CD14-positive monocyte (primary cell): ENCODE measurements around the gene TRAPPC4. TPM values are rescaled to one million over a fixed set of nuclear protein-coding genes. Genes with fewer than 3 reads are reported as not detected.

Experiments used
- DNase-seq, 3 donors: peaks; one replicate each; pipeline ENCODE4 v3.0.0-alpha.2; 2011 to 2022
- H2AFZ ChIP-seq: 2 replicates; pipeline ENCODE4 v1.6.0; 2012; ENCODE audit warnings: mild to moderate bottlenecking, low read depth, low read length, inconsistent platforms; ENCODE audit not compliant: insufficient read depth, poor library complexity, severe bottlenecking
- H3K27ac ChIP-seq, 2 donors: 1 replicate in 1 of 2; 2 replicates in 1 of 2; pipeline ENCODE4 v1.5.1; 2012 to 2013; ENCODE audit warnings: low read length in 2 of 2, control low read depth in 1 of 2, inconsistent platforms in 1 of 2, low read depth in 1 of 2, mild to moderate bottlenecking in 1 of 2
- H3K27me3 ChIP-seq, 2 donors: one replicate each; pipeline versions ENCODE4 v1.6.0 to v1.6.1; 2011 to 2013; ENCODE audit warnings: low read length in 2 of 2; ENCODE audit not compliant: control insufficient read depth in 2 of 2, insufficient read depth in 2 of 2
- H3K36me3 ChIP-seq, 2 donors: replicated peaks in 1 of 2; 1 replicate in 1 of 2; 2 replicates in 1 of 2; pipeline versions ENCODE4 v1.5.1 to v1.6.1; 2012 to 2013; ENCODE audit warnings: low read length in 2 of 2, control low read depth in 1 of 2, inconsistent platforms in 1 of 2, mild to moderate bottlenecking in 1 of 2; ENCODE audit not compliant: insufficient read depth in 2 of 2, control insufficient read depth in 1 of 2
- H3K4me1 ChIP-seq, 2 donors: 1 replicate in 1 of 2; 2 replicates in 1 of 2; pipeline versions ENCODE4 v1.5.1 to v1.6.1; 2012 to 2013; ENCODE audit warnings: low read length in 2 of 2, control low read depth in 1 of 2, inconsistent platforms in 1 of 2, mild to moderate bottlenecking in 1 of 2, moderate library complexity in 1 of 2; ENCODE audit not compliant: insufficient read depth in 2 of 2, control insufficient read depth in 1 of 2
- H3K4me2 ChIP-seq: replicated peaks from 2 replicates; pipeline ENCODE3; 2012; ENCODE audit warnings: low read length, moderate library complexity, mild to moderate bottlenecking; ENCODE audit not compliant: poor library complexity, severe bottlenecking; ENCODE audit errors: extremely low read depth
- H3K4me3 ChIP-seq, 3 experiments: fragments of 200-600 bp in 1 of 3; sonication (generic) in 1 of 3; replicated peaks in 1 of 3; 1 replicate in 2 of 3; 2 replicates in 1 of 3; pipeline ENCODE4 v1.5.1; 2011 to 2013; ENCODE audit warnings: low read length in 3 of 3, mild to moderate bottlenecking in 3 of 3, control low read depth in 2 of 3, low read depth in 2 of 3, inconsistent platforms in 1 of 3, moderate library complexity in 1 of 3
- H3K79me2 ChIP-seq: 2 replicates; pipeline ENCODE4 v1.6.0; 2012; ENCODE audit warnings: mild to moderate bottlenecking, control low read depth, inconsistent platforms, low read length, moderate library complexity; ENCODE audit not compliant: insufficient read depth
- H3K9ac ChIP-seq: 2 replicates; pipeline ENCODE4 v1.6.0; 2017; ENCODE audit warnings: low read length, mild to moderate bottlenecking; ENCODE audit not compliant: insufficient read depth, poor library complexity, severe bottlenecking
- H3K9me3 ChIP-seq, 2 donors: replicated peaks in 1 of 2; 1 replicate in 1 of 2; 2 replicates in 1 of 2; pipeline versions ENCODE4 v1.5.1 to v1.6.1; 2012 to 2013; ENCODE audit warnings: low read length in 2 of 2, control low read depth in 1 of 2; ENCODE audit not compliant: control insufficient read depth in 1 of 2, insufficient read depth in 1 of 2
- H4K20me1 ChIP-seq: 2 replicates; pipeline ENCODE4 v1.6.0; 2012; ENCODE audit warnings: mild to moderate bottlenecking, low read length, control low read depth, moderate library complexity; ENCODE audit not compliant: insufficient read depth
- H3K27ac Mint-ChIP-seq, 7 donors: one replicate each; pipeline ENCODE4 v1.8.0; 2020; ENCODE audit warnings: mild to moderate bottlenecking in 7 of 7, mixed read lengths in 7 of 7, moderate library complexity in 6 of 7, inconsistent platforms in 2 of 7
- H3K27me3 Mint-ChIP-seq, 3 donors: one replicate each; pipeline ENCODE4 v1.8.0; 2021 to 2022; ENCODE audit warnings: low read depth in 3 of 3, mild to moderate bottlenecking in 3 of 3, mixed read lengths in 3 of 3, moderate library complexity in 3 of 3, inconsistent platforms in 1 of 3
- H3K36me3 Mint-ChIP-seq, 2 donors: one replicate each; pipeline ENCODE4 v1.8.0; 2020; ENCODE audit warnings: mixed read lengths in 2 of 2, inconsistent platforms in 1 of 2, mild to moderate bottlenecking in 1 of 2
- H3K4me1 Mint-ChIP-seq: one replicate; pipeline ENCODE4 v1.8.0; 2020; ENCODE audit warnings: mild to moderate bottlenecking, mixed read lengths
- H3K4me3 Mint-ChIP-seq, 2 donors: one replicate each; pipeline ENCODE4 v1.8.0; 2020; ENCODE audit warnings: mild to moderate bottlenecking in 2 of 2, mixed read lengths in 2 of 2, moderate library complexity in 1 of 2
- H3K9me3 Mint-ChIP-seq, 7 donors: one replicate each; pipeline ENCODE4 v1.8.0; 2020 to 2022; ENCODE audit warnings: mixed read lengths in 7 of 7, mild to moderate bottlenecking in 6 of 7, moderate library complexity in 6 of 7, inconsistent platforms in 2 of 7
- CTCF ChIP-seq: fragments of 200-600 bp; IDR thresholded peaks from one replicate; pipeline ENCODE4 v1.8.0; 2022; ENCODE audit warnings: antibody characterized with exemption, mild to moderate bottlenecking
- WGBS: methylation state at CpG from one replicate; pipeline ENCODE4 v1.1.5; 2013; ENCODE audit warnings: missing lambda C conversion rate; ENCODE audit not compliant: insufficient coverage; 5-methylcytosine and 5-hydroxymethylcytosine counted together
- intact Hi-C, 2 donors: fragments of 100-400 bp; cut with micrococcal nuclease; formaldehyde crosslinking; loops; one replicate each; pipeline versions ENCODE4 v1.15.0 to v1.15.1; 2023
- polyA plus RNA-seq, 3 donors: library from polyadenylated mRNA; depleted of rRNA in 1 of 3; unstranded in 2 of 3; stranded (reverse) in 1 of 3; fragments of 300-500 nt in 2 of 3; fragments of >200 nt in 1 of 3; fragmentation: Illumina TruSeq in 2 of 3; gene quantifications; 1 replicate in 2 of 3; 2 replicates in 1 of 3; pipeline ENCODE4 v1.2.3, GENCODE V29; 2012 to 2021

TRAPPC4 gene
- polyA plus RNA-seq, 3 donors = 46.9 to 54.5 (median 50.0) TPM

GRCh38 chr11:119065369-119065768, 46.8 kb downstream of the TRAPPC4 start:
- Mint-ChIP-seq H3K9me3 (peaks cover 0 to 3% (median 0%) of the 10 kb centered on the region in 7 donors), H3K4me1 (peaks cover 33% of the 10 kb centered on the region), H3K27ac (peak overlapping the region in 3 of 7 donors; percentile 23 to 58 (median 23)), H3K4me3 (no peak overlapping the region), H3K27me3 (peaks cover 0 to 2% (median 0%) of the 10 kb centered on the region in 3 donors), H3K36me3 (peaks cover 20 to 31% of the 10 kb centered on the region in 2 donors)
- no peaks in the 10 kb centered on the region for H3K27me3 ChIP-seq
- H3K4me3 ChIP-seq = no peak overlapping the region
- no peak overlapping the region for H3K9ac ChIP-seq
- H3K27ac ChIP-seq = peak overlapping the region in 1 of 2 donors; percentile 23
- H2AFZ ChIP-seq = no peak overlapping the region
- DNase-seq = peak in 1 of 3 donors; percentile 27
- peaks cover 29 to 37% of the 10 kb centered on the region in 2 donors for H3K4me1 ChIP-seq
- intact Hi-C loops = loop anchor here (5.0 kb wide), 2 partner anchors 37 to 48 kb away; partner anchors contain the start of genes DPAGT1 (in 2 of the 2), RPS25 (in 1 of the 2) and TRAPPC4 (in 1 of the 2)
- TF ChIP-seq CTCF = peak; percentile 51
- WGBS = 87% methylated on average over 3 of the region's 4 CpGs
- H3K79me2 ChIP-seq = peaks cover 63% of the 10 kb centered on the region
- H3K36me3 ChIP-seq = peaks cover 4 to 16% of the 10 kb centered on the region in 2 donors
- no peaks in the 10 kb centered on the region for H3K9me3 ChIP-seq
- no peak overlapping the region for H3K4me2 ChIP-seq
- no peaks in the 10 kb centered on the region for H4K20me1 ChIP-seq

- H3K27me3 Mint-ChIP-seq = peaks cover 0 to 3% (median 0%) of the 10 kb centered on the region in 3 donors
- intact Hi-C loops = loop anchor here (2.0 to 5.0 kb wide), 3 partner anchors 17 to 50 kb away; partner anchors contain the start of genes DPAGT1 (in 2 of the 2), HMBS (in 1 of the 2), RPS25 (in 1 of the 2) and TRAPPC4 (in 1 of the 2)
- Histone ChIP-seq H3K9ac (peak within 1 kb of the TSS; percentile 92), H3K4me2 (peak within 1 kb of the TSS; percentile 87), H2AFZ (peak within 1 kb of the TSS; percentile 97), H3K36me3 (peaks cover 23 to 33% of the 10 kb centered on the region in 2 donors), H3K4me1 (peaks cover 29 to 37% of the 10 kb centered on the region in 2 donors), H3K9me3 (no peaks in the 10 kb centered on the region), H3K27ac (peak within 1 kb of the TSS; percentile 91 to 96), H3K79me2 (peaks cover 82% of the 10 kb centered on the region), H3K4me3 (peak within 1 kb of the TSS; percentile 77 to 93 (median 89)), H4K20me1 (peaks cover 7% of the 10 kb centered on the region), H3K27me3 (no peaks in the 10 kb centered on the region)
- peaks cover 39% of the 10 kb centered on the region in 2 donors for H3K36me3 Mint-ChIP-seq
- peaks cover 0 to 3% (median 0%) of the 10 kb centered on the region in 7 donors for H3K9me3 Mint-ChIP-seq
- TF ChIP-seq CTCF = no peak
- peak within 1 kb of the TSS; percentile 97 to 99 (median 98) for H3K27ac Mint-ChIP-seq
- under 1% methylated on average over 38 of the region's 49 CpGs for WGBS
- peak; percentile 95 to 97 (median 96) for DNase-seq
- H3K4me1 Mint-ChIP-seq = peaks cover 33% of the 10 kb centered on the region
- H3K4me3 Mint-ChIP-seq = peak within 1 kb of the TSS; percentile 94 to 97
These were observed 49.0 kb downstream of the TRAPPC4 start, which contains the start of gene VPS11 for GRCh38 chr11:119067371-119068222. VPS11 (plus strand) TSS chr11:119067818; CDS start chr11:119067824, 6 bp downstream.
